Mesendoderm (in vitro differentiated cells): ENCODE measurements around the gene RAP1GAP2.

ENCODE experiments used
- DNase-seq: peaks from one replicate; pipeline ENCODE4 v3.0.0; 2013
- H2AK5ac ChIP-seq: 2 replicates; pipeline ENCODE4 v1.6.1; 2013; ENCODE audit warnings: low read length, inconsistent platforms
- H2BK120ac ChIP-seq: 2 replicates; pipeline ENCODE4 v1.6.1; 2013; ENCODE audit warnings: low read depth, mild to moderate bottlenecking, low read length, moderate library complexity, mixed read lengths
- H2BK15ac ChIP-seq: replicated peaks from 2 replicates; pipeline ENCODE4 v1.6.1; 2013; ENCODE audit warnings: low read depth, mild to moderate bottlenecking, moderate library complexity
- H2BK5ac ChIP-seq: 2 replicates; pipeline ENCODE4 v1.6.1; 2013; ENCODE audit warnings: low read length, inconsistent platforms
- H3K18ac ChIP-seq: 2 replicates; pipeline ENCODE4 v1.6.1; 2013; ENCODE audit warnings: mild to moderate bottlenecking, low read length, mixed read lengths
- H3K23ac ChIP-seq: one replicate; pipeline ENCODE4 v1.6.1; 2013; ENCODE audit warnings: low read length
- H3K27ac ChIP-seq: 2 replicates; pipeline ENCODE4 v1.5.1; 2013; ENCODE audit warnings: low read depth, mild to moderate bottlenecking, inconsistent platforms, low read length, moderate library complexity
- H3K27me3 ChIP-seq: 2 replicates; pipeline ENCODE4 v1.6.1; 2013; ENCODE audit warnings: low read length, control low read depth, mild to moderate bottlenecking, inconsistent platforms; ENCODE audit not compliant: insufficient read depth, poor library complexity
- H3K36me3 ChIP-seq: 2 replicates; pipeline ENCODE4 v1.6.1; 2013; ENCODE audit warnings: low read length, inconsistent platforms; ENCODE audit not compliant: control insufficient read depth, insufficient read depth
- H3K4ac ChIP-seq: one replicate; pipeline ENCODE4 v1.6.1; 2013; ENCODE audit warnings: low read depth, mild to moderate bottlenecking, low read length, moderate library complexity
- H3K4me1 ChIP-seq: 2 replicates; pipeline ENCODE4 v1.6.1; 2013; ENCODE audit warnings: low read depth, low read length, inconsistent platforms; ENCODE audit not compliant: control insufficient read depth
- H3K4me2 ChIP-seq: 2 replicates; pipeline ENCODE4 v1.6.1; 2013; ENCODE audit warnings: low read length
- H3K4me3 ChIP-seq: 2 replicates; pipeline ENCODE4 v1.5.1; 2013; ENCODE audit warnings: mild to moderate bottlenecking, low read length
- H3K56ac ChIP-seq: one replicate; pipeline ENCODE4 v1.6.1; 2013; ENCODE audit warnings: low read length
- H3K79me1 ChIP-seq: 2 replicates; pipeline ENCODE4 v1.6.1; 2013; ENCODE audit warnings: low read length, inconsistent platforms
- H3K79me2 ChIP-seq: 2 replicates; pipeline ENCODE4 v1.6.1; 2013; ENCODE audit warnings: mild to moderate bottlenecking, low read length; ENCODE audit not compliant: control insufficient read depth, insufficient read depth
- H3K9ac ChIP-seq: 2 replicates; pipeline ENCODE4 v1.6.1; 2013; ENCODE audit warnings: low read length, inconsistent platforms
- H4K5ac ChIP-seq: one replicate; pipeline ENCODE4 v1.6.1; 2013; ENCODE audit warnings: low read length
- H4K8ac ChIP-seq: one replicate; pipeline ENCODE4 v1.6.1; 2013; ENCODE audit warnings: low read depth, mild to moderate bottlenecking, control low read depth, low read length, moderate library complexity
- WGBS: extraction: QIAGEN DNeasy Blood & Tissue Kit; methylation state at CpG from one replicate; pipeline ENCODE4 v1.1.7; 2013; ENCODE audit warnings: low lambda C conversion rate, missing lambda C conversion rate; ENCODE audit not compliant: insufficient coverage; ENCODE audit errors: extremely low coverage; 5-methylcytosine and 5-hydroxymethylcytosine counted together

RAP1GAP2 gene

GRCh38 chr17:2964831-2965230 is 168.6 kb downstream of the RAP1GAP2 start:
- Histone ChIP-seq H3K4me1 (no peaks in the 10 kb centered on the region), H3K4me3 (no peak overlapping the region), H4K5ac (no peak overlapping the region), H3K56ac (no peak overlapping the region), H3K27me3 (no peaks in the 10 kb centered on the region), H3K27ac (no peak overlapping the region), H4K8ac (no peak overlapping the region), H2BK15ac (no peak overlapping the region), H3K23ac (no peak overlapping the region), H3K9ac (no peak overlapping the region), H3K79me1 (no peaks in the 10 kb centered on the region), H3K36me3 (no peaks in the 10 kb centered on the region), H3K79me2 (no peaks in the 10 kb centered on the region), H2BK120ac (no peak overlapping the region), H2AK5ac (no peak overlapping the region), H3K4me2 (no peak overlapping the region), H2BK5ac (no peak overlapping the region), H3K18ac (no peak overlapping the region), H3K4ac (no peak overlapping the region)
- DNase-seq = peak; percentile 33
- no CpG with 5 or more reads among the region's 11 CpGs for WGBS

- Histone ChIP-seq H3K36me3 (no peaks in the 10 kb centered on the region), H3K4me1 (no peaks in the 10 kb centered on the region), H2BK15ac (no peak overlapping the region), H3K56ac (no peak overlapping the region), H4K8ac (no peak overlapping the region), H3K4me2 (no peak overlapping the region), H3K27me3 (no peaks in the 10 kb centered on the region), H3K79me1 (no peaks in the 10 kb centered on the region), H2BK5ac (no peak overlapping the region), H3K27ac (no peak overlapping the region), H3K23ac (no peak overlapping the region), H3K4ac (no peak overlapping the region), H3K9ac (no peak overlapping the region), H2BK120ac (no peak overlapping the region), H3K79me2 (no peaks in the 10 kb centered on the region), H3K4me3 (no peak overlapping the region), H4K5ac (no peak overlapping the region), H2AK5ac (no peak overlapping the region), H3K18ac (no peak overlapping the region)
- WGBS = no CpG with 5 or more reads among the region's 14 CpGs
- DNase-seq = no peak
These were observed 169.7 kb downstream of the RAP1GAP2 start for GRCh38 chr17:2965621-2966595.

DNA sequence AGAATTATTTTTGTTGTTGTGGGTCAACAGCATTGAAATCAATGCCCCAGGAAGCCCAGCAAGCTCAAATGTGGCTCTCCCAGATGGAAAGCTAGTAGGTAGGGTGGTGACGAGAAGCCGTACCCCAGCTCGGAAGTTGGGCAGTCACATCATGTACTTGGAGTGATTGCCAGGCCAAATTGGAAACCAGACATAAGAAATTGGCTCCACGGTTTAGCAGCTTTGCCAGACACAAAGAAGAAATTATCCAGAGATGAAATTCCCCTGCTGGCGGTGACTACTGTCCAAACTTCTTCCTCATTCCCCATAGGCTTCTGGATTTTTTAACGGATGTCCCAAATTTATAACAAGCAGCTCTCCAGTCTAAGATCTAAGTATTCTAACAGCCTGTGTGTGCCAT is 171.3 kb downstream of the RAP1GAP2 start:
- no peak overlapping the region for H4K5ac ChIP-seq
- no CpG with 5 or more reads among the region's 6 CpGs for WGBS

GRCh38 chr17:2971851-2972250 is 175.6 kb downstream of the RAP1GAP2 start:
- Histone ChIP-seq H3K9ac (no peak overlapping the region), H3K36me3 (no peaks in the 10 kb centered on the region), H4K8ac (no peak overlapping the region), H3K27ac (no peak overlapping the region), H3K79me2 (no peaks in the 10 kb centered on the region), H2BK120ac (no peak overlapping the region), H3K4me1 (no peaks in the 10 kb centered on the region), H4K5ac (no peak overlapping the region), H3K4ac (no peak overlapping the region), H3K4me2 (no peak overlapping the region), H2BK15ac (no peak overlapping the region), H3K4me3 (no peak overlapping the region), H3K27me3 (no peaks in the 10 kb centered on the region), H3K18ac (no peak overlapping the region), H3K56ac (no peak overlapping the region), H3K79me1 (no peaks in the 10 kb centered on the region), H3K23ac (no peak overlapping the region), H2AK5ac (no peak overlapping the region), H2BK5ac (no peak overlapping the region)
- no peak for DNase-seq
- WGBS = no CpG with 5 or more reads among the region's 2 CpGs

More for the DNA sequence above, 171.3 kb downstream of the RAP1GAP2 start:
- no peaks in the 10 kb centered on the region for H3K27me3 ChIP-seq
- DNase-seq = no peak
- no peak overlapping the region for H2BK120ac ChIP-seq
- H3K4ac ChIP-seq = no peak overlapping the region
- H3K4me3 ChIP-seq = no peak overlapping the region
- no peak overlapping the region for H4K8ac ChIP-seq
- no peaks in the 10 kb centered on the region for H3K36me3 ChIP-seq
- H3K23ac ChIP-seq = no peak overlapping the region
- H3K9ac ChIP-seq = no peak overlapping the region
- H2BK15ac ChIP-seq = no peak overlapping the region
- no peaks in the 10 kb centered on the region for H3K79me2 ChIP-seq
- H3K56ac ChIP-seq = no peak overlapping the region
- H3K79me1 ChIP-seq = no peaks in the 10 kb centered on the region
- no peak overlapping the region for H3K27ac ChIP-seq
- no peak overlapping the region for H2BK5ac ChIP-seq
- no peak overlapping the region for H2AK5ac ChIP-seq
- H3K4me1 ChIP-seq = no peaks in the 10 kb centered on the region
- H3K4me2 ChIP-seq = no peak overlapping the region
- no peak overlapping the region for H3K18ac ChIP-seq

DNA sequence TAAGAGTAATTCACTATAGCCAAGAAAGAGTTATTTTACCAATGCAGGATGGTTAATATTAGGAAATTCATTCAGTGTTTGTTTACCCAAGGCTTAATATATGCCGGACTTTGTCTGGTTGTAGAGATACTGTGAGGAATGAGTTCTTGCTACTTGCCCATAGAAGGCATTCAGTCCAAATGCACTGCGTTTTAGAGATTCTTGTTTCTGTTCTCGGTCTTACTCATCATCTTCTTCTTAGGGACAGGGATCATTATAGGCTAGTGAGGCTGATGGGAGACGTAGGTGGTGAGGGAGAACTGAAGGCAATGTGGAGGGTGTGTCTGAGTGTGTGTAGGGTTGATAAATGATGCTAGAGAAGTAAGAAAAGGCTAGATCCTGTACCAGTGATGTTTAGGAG is 176.5 kb downstream of the RAP1GAP2 start:
- no peak overlapping the region for H3K4me3 ChIP-seq
- H3K27ac ChIP-seq = no peak overlapping the region
- H3K36me3 ChIP-seq = no peaks in the 10 kb centered on the region
- H3K27me3 ChIP-seq = no peaks in the 10 kb centered on the region
- H3K56ac ChIP-seq = no peak overlapping the region
- H4K8ac ChIP-seq = no peak overlapping the region
- H2BK120ac ChIP-seq = no peak overlapping the region
- no peak overlapping the region for H2BK15ac ChIP-seq
- H3K79me2 ChIP-seq = no peaks in the 10 kb centered on the region
- H3K4me2 ChIP-seq = no peak overlapping the region
- H3K4ac ChIP-seq = no peak overlapping the region
- H3K9ac ChIP-seq = no peak overlapping the region
- H3K79me1 ChIP-seq = no peaks in the 10 kb centered on the region
- H3K23ac ChIP-seq = no peak overlapping the region
- no CpG with 5 or more reads among the region's 4 CpGs for WGBS
- no peak for DNase-seq
- no peak overlapping the region for H4K5ac ChIP-seq
- H3K18ac ChIP-seq = no peak overlapping the region
- no peaks in the 10 kb centered on the region for H3K4me1 ChIP-seq
- H2BK5ac ChIP-seq = no peak overlapping the region
- no peak overlapping the region for H2AK5ac ChIP-seq
